CD4-positive, CD25-positive, alpha-beta regulatory T cell (primary cell): ENCODE results near the gene OPTC. TPM values are rescaled to one million over a fixed set of nuclear protein-coding genes. Genes with fewer than 3 reads are reported as not detected.

Experiments used
- ATAC-seq, 2 donors: fragments of 150-1000 bp; cut with Tn5 transposase; one replicate each; pipeline ENCODE4 v1.10.0; 2021; ENCODE audit warnings: low read depth in 2 of 2, moderate number of reproducible peaks in 2 of 2, moderate library complexity in 1 of 2
- DNase-seq, 3 donors: peaks; one replicate each; pipeline versions ENCODE4 v3.0.0 to v3.0.0-alpha.2; 2012 to 2022; ENCODE audit warnings: mixed read lengths in 1 of 3
- H3K27ac ChIP-seq: one replicate; pipeline ENCODE4 v1.7.0; 2013; ENCODE audit warnings: mild to moderate bottlenecking, low read length; ENCODE audit not compliant: insufficient read depth, poor library complexity, severe bottlenecking
- H3K27me3 ChIP-seq: one replicate; pipeline ENCODE4 v1.7.0; 2013; ENCODE audit warnings: low read length; ENCODE audit not compliant: control insufficient read depth, insufficient read depth
- H3K36me3 ChIP-seq: one replicate; pipeline ENCODE4 v1.7.0; 2013; ENCODE audit warnings: mild to moderate bottlenecking, low read length, moderate library complexity; ENCODE audit not compliant: control insufficient read depth, insufficient read depth
- H3K4me1 ChIP-seq: 2 replicates; pipeline ENCODE4 v1.7.0; 2013; ENCODE audit warnings: mild to moderate bottlenecking, low read length; ENCODE audit not compliant: insufficient read depth, control insufficient read depth, poor library complexity, severe bottlenecking
- H3K4me3 ChIP-seq: one replicate; pipeline ENCODE4 v1.7.0; 2013; ENCODE audit warnings: low read depth, mild to moderate bottlenecking, low read length, moderate library complexity
- H3K9me3 ChIP-seq, 2 experiments: 1 replicate in 1 of 2; 2 replicates in 1 of 2; pipeline ENCODE4 v1.7.0; 2013; ENCODE audit warnings: low read length in 2 of 2, mild to moderate bottlenecking in 1 of 2, moderate library complexity in 1 of 2; ENCODE audit not compliant: control insufficient read depth in 2 of 2
- H3K27ac Mint-ChIP-seq, 3 donors: one replicate each; pipeline ENCODE4 v1.8.0; 2020 to 2022; ENCODE audit warnings: mild to moderate bottlenecking in 3 of 3, mixed read lengths in 3 of 3, moderate library complexity in 2 of 3
- H3K27me3 Mint-ChIP-seq: one replicate; pipeline ENCODE4 v1.8.0; 2022; ENCODE audit warnings: mild to moderate bottlenecking, mixed read lengths
- H3K36me3 Mint-ChIP-seq: one replicate; pipeline ENCODE4 v1.8.0; 2020; ENCODE audit warnings: mixed read lengths
- H3K4me1 Mint-ChIP-seq, 4 donors: one replicate each; pipeline ENCODE4 v1.8.0; 2020 to 2022; ENCODE audit warnings: mixed read lengths in 4 of 4, mild to moderate bottlenecking in 1 of 4
- H3K4me3 Mint-ChIP-seq, 4 donors: one replicate each; pipeline ENCODE4 v1.8.0; 2020 to 2022; ENCODE audit warnings: mild to moderate bottlenecking in 4 of 4, mixed read lengths in 4 of 4, moderate library complexity in 3 of 4
- H3K9me3 Mint-ChIP-seq, 7 donors: one replicate each; pipeline ENCODE4 v1.8.0; 2020 to 2022; ENCODE audit warnings: mixed read lengths in 7 of 7, mild to moderate bottlenecking in 3 of 7, moderate library complexity in 2 of 7
- polyA plus RNA-seq, 4 donors: library from polyadenylated mRNA; unstranded; fragments of 300-500 nt; fragmentation: Illumina TruSeq; gene quantifications; one replicate each; pipeline ENCODE4 v1.2.3, GENCODE V29; 2021
- total RNA-seq: library from RNA; stranded (reverse); gene quantifications from one replicate; pipeline ENCODE4 v1.2.3, GENCODE V29; 2022

Gene OPTC
- total and polyA plus RNA-seq, 5 donors from 2014 or later: not detected

- no peaks in the 10 kb centered on the region for H3K36me3 ChIP-seq
- H3K9me3 ChIP-seq: no peaks in the 10 kb centered on the region
- H3K27me3 ChIP-seq: no peaks in the 10 kb centered on the region
- H3K27ac ChIP-seq: no peak overlapping the region
- Mint-ChIP-seq H3K4me3 (no peak overlapping the region), H3K9me3 (no peaks in the 10 kb centered on the region), H3K27ac (no peak overlapping the region), H3K4me1 (no peaks in the 10 kb centered on the region), H3K27me3 (peaks cover 9% of the 10 kb centered on the region), H3K36me3 (no peaks in the 10 kb centered on the region)
- H3K4me3 ChIP-seq: no peak overlapping the region
- H3K4me1 ChIP-seq: no peaks in the 10 kb centered on the region
- no peak for ATAC-seq
- DNase-seq: no peak
Measured at GRCh38 chr1:203538726-203539125, 44.8 kb downstream of the OPTC start.

DNA sequence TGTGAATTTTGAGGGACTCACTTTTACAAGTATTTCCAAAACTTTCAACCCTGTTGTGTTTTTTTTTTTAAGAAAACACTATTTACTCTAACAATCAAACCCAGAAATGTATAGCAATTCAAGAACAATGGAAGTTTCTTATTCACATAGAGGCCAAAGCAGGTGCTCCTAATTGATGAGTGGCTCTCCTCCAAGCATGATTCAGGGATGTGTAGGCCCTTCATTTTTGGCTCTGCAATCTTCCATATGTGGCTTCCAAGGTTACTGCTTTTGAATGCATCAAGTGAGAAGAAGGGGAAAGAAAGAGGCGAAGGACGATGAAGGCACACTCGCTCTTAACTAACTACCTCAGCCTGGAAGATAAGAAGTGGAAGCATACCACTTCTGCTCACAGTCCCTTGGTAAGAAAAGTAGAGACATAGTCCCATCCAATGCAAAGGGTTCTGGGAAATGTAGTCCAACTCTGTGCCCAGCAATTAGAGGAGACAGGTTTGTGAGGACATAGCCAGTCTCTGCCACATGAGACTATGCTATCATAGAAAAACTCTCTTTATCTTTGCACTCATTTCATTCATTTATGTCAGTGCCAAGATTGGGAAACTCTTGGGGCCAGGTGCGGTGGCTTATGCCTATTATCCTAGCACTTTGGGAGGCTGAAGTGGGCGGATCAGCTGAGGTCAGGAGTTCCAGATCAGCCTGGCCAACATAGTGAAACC is 46.0 kb downstream of the OPTC start:
- Mint-ChIP-seq H3K36me3 (no peaks in the 10 kb centered on the region), H3K27me3 (peaks cover 9% of the 10 kb centered on the region), H3K27ac (no peak overlapping the region), H3K9me3 (no peaks in the 10 kb centered on the region), H3K4me3 (no peak overlapping the region), H3K4me1 (no peaks in the 10 kb centered on the region)
- Histone ChIP-seq H3K4me1 (no peaks in the 10 kb centered on the region), H3K9me3 (no peaks in the 10 kb centered on the region), H3K27me3 (no peaks in the 10 kb centered on the region), H3K27ac (no peak overlapping the region), H3K36me3 (no peaks in the 10 kb centered on the region), H3K4me3 (no peak overlapping the region)
- no peak for ATAC-seq
- no peak for DNase-seq

- Histone ChIP-seq H3K27ac (no peak overlapping the region), H3K27me3 (peaks cover 4% of the 10 kb centered on the region), H3K36me3 (no peaks in the 10 kb centered on the region), H3K4me1 (no peaks in the 10 kb centered on the region), H3K9me3 (no peaks in the 10 kb centered on the region), H3K4me3 (no peak overlapping the region)
- H3K4me3 Mint-ChIP-seq: no peak overlapping the region
- H3K9me3 Mint-ChIP-seq: no peaks in the 10 kb centered on the region
- H3K27ac Mint-ChIP-seq: no peak overlapping the region
- no peaks in the 10 kb centered on the region for H3K4me1 Mint-ChIP-seq
- DNase-seq (no peak), ATAC-seq (no peak)
- no peaks in the 10 kb centered on the region for H3K36me3 Mint-ChIP-seq
- peaks cover 15% of the 10 kb centered on the region for H3K27me3 Mint-ChIP-seq
Measured at GRCh38 chr1:203544485-203544884, 50.5 kb downstream of the OPTC start.

GRCh38 chr1:203544978-203545816 is 51.2 kb downstream of the OPTC start:
- no peaks in the 10 kb centered on the region for H3K9me3 Mint-ChIP-seq
- no peaks in the 10 kb centered on the region for H3K9me3 ChIP-seq
- no peak overlapping the region for H3K4me3 ChIP-seq
- no peaks in the 10 kb centered on the region for H3K4me1 Mint-ChIP-seq
- ATAC-seq (no peak), DNase-seq (no peak)
- no peaks in the 10 kb centered on the region for H3K36me3 ChIP-seq
- H3K36me3 Mint-ChIP-seq: no peaks in the 10 kb centered on the region
- H3K27ac ChIP-seq: no peak overlapping the region
- H3K27ac Mint-ChIP-seq: no peak overlapping the region
- no peak overlapping the region for H3K4me3 Mint-ChIP-seq
- no peaks in the 10 kb centered on the region for H3K4me1 ChIP-seq
- H3K27me3 Mint-ChIP-seq: peaks cover 15% of the 10 kb centered on the region
- peaks cover 4% of the 10 kb centered on the region for H3K27me3 ChIP-seq

DNA sequence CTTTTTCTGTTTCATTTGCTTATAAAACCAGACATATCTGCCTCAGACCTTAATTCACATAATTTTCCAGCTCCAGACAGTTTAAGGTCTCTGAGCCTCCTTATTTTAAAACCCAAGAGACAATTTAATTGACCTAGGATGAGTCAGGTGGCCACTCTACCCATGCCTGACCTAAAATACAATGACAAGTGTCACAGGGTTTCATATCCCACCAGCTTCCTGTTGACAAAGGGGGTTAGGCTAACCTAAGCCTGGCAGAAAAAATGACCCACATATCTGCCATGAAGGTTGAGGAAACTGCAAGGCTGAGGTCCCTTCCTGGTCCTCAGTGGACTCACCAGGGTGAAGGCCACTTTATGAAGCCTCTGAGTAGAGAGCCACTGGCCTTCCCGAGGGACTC is 52.3 kb downstream of the OPTC start:
- H3K27ac Mint-ChIP-seq: no peak overlapping the region
- no peak for ATAC-seq

GRCh38 chr1:203547147-203547546 is 53.2 kb downstream of the OPTC start:
- no peaks in the 10 kb centered on the region for H3K36me3 Mint-ChIP-seq
- no peak overlapping the region for H3K27ac ChIP-seq
- no peaks in the 10 kb centered on the region for H3K4me1 ChIP-seq
- DNase-seq: no peak
- H3K27me3 ChIP-seq: peaks cover 4% of the 10 kb centered on the region
- H3K27ac Mint-ChIP-seq: no peak overlapping the region
- H3K27me3 Mint-ChIP-seq: peaks cover 21% of the 10 kb centered on the region
- H3K4me3 Mint-ChIP-seq: no peak overlapping the region
- no peaks in the 10 kb centered on the region for H3K36me3 ChIP-seq
- no peak overlapping the region for H3K4me3 ChIP-seq
- no peaks in the 10 kb centered on the region for H3K4me1 Mint-ChIP-seq
- ATAC-seq: no peak
- no peaks in the 10 kb centered on the region for H3K9me3 ChIP-seq
- H3K9me3 Mint-ChIP-seq: no peaks in the 10 kb centered on the region

More for the DNA sequence above, 52.3 kb downstream of the OPTC start:
- H3K4me3 ChIP-seq: no peak overlapping the region
- no peaks in the 10 kb centered on the region for H3K4me1 ChIP-seq
- DNase-seq: no peak
- no peaks in the 10 kb centered on the region for H3K9me3 ChIP-seq
- H3K4me1 Mint-ChIP-seq: no peaks in the 10 kb centered on the region
- peaks cover 4% of the 10 kb centered on the region for H3K27me3 ChIP-seq
- peaks cover 15% of the 10 kb centered on the region for H3K27me3 Mint-ChIP-seq
- no peak overlapping the region for H3K4me3 Mint-ChIP-seq
- H3K27ac ChIP-seq: no peak overlapping the region
- H3K9me3 Mint-ChIP-seq: no peaks in the 10 kb centered on the region
- no peaks in the 10 kb centered on the region for H3K36me3 Mint-ChIP-seq
- H3K36me3 ChIP-seq: no peaks in the 10 kb centered on the region

DNA sequence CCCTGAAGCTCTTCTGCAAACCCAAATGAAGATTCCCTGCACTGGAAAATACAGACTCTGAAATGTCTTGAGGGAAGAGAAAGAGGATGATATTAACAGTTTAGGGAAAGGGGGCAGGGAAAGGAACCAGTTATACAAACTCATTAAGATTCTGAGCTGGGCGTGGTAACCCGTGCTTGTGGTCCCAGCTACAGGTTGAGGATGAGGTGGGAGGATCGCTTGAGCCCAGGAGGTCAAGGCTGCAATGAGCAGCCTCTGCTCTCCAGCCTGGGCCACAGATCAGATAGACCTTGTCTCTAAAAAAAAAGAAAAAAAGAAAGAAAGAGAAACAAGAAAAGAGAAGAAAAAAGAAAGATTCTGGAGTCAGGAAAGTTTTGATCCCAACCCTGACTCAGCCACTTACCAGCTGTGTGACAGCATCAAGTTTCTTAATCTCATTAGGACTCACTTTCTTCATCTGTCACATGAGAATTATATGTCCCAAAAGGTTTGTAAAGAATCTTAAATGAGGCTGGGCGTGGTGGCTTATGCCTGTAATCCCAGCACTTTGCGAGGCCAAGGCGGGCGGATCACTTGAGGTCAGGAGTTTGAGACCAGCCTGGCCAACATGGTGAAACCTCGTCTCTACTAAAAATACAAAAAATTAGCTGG is 53.9 kb downstream of the OPTC start:
- H3K27me3 ChIP-seq: peaks cover 4% of the 10 kb centered on the region
- H3K4me1 ChIP-seq: no peaks in the 10 kb centered on the region
- H3K4me3 ChIP-seq: no peak overlapping the region
- ATAC-seq: no peak
- H3K27ac Mint-ChIP-seq: no peak overlapping the region
- DNase-seq: no peak
- H3K9me3 Mint-ChIP-seq: no peaks in the 10 kb centered on the region
- H3K4me3 Mint-ChIP-seq: no peak overlapping the region
- no peaks in the 10 kb centered on the region for H3K4me1 Mint-ChIP-seq
- H3K36me3 ChIP-seq: no peaks in the 10 kb centered on the region
- H3K36me3 Mint-ChIP-seq: no peaks in the 10 kb centered on the region
- no peak overlapping the region for H3K27ac ChIP-seq
- no peaks in the 10 kb centered on the region for H3K9me3 ChIP-seq
- H3K27me3 Mint-ChIP-seq: peaks cover 29% of the 10 kb centered on the region
